KOPT-K1 (cell line): Measurements from ENCODE around the gene MPDZ.

Experiments
- H3K27ac ChIP-seq: fragments of 200-600 bp; sonication (generic); 2 replicates; pipeline ENCODE4 v1.5.1; 2016; ENCODE audit warnings: antibody characterized with exemption, mild to moderate bottlenecking, low read depth, low read length; ENCODE audit not compliant: poor library complexity, severe bottlenecking
- H3K36me3 ChIP-seq: fragments of 200-600 bp; sonication (generic); 2 replicates; pipeline ENCODE4 v1.5.1; 2017; ENCODE audit warnings: antibody characterized with exemption, mild to moderate bottlenecking, low read length, moderate library complexity; ENCODE audit not compliant: insufficient read depth
- H3K9me3 ChIP-seq: fragments of 200-600 bp; sonication (generic); 2 replicates; pipeline ENCODE4 v1.5.1; 2017; ENCODE audit warnings: antibody characterized with exemption, low read length, mild to moderate bottlenecking; ENCODE audit not compliant: insufficient read depth, poor library complexity, severe bottlenecking

The MPDZ gene

GRCh38 chr9:13076616-13077015, 202.9 kb downstream of the MPDZ start:
- Histone ChIP-seq H3K36me3 (no peaks in the 10 kb centered on the region), H3K9me3 (no peaks in the 10 kb centered on the region), H3K27ac (no peak overlapping the region)

GRCh38 chr9:13071921-13072320, 207.6 kb downstream of the MPDZ start:
- Histone ChIP-seq H3K36me3 (no peaks in the 10 kb centered on the region), H3K27ac (no peak overlapping the region), H3K9me3 (no peaks in the 10 kb centered on the region)

GRCh38 chr9:13070612-13071595, 208.6 kb downstream of the MPDZ start:
- H3K9me3 ChIP-seq: no peaks in the 10 kb centered on the region
- no peaks in the 10 kb centered on the region for H3K36me3 ChIP-seq
- H3K27ac ChIP-seq: no peak overlapping the region

- Histone ChIP-seq H3K9me3 (no peaks in the 10 kb centered on the region), H3K27ac (no peak overlapping the region), H3K36me3 (no peaks in the 10 kb centered on the region)
Observed at GRCh38 chr9:13069498-13069897, 210.0 kb downstream of the MPDZ start.

GRCh38 chr9:13064676-13065075, 214.8 kb downstream of the MPDZ start:
- Histone ChIP-seq H3K9me3 (no peaks in the 10 kb centered on the region), H3K27ac (no peak overlapping the region), H3K36me3 (no peaks in the 10 kb centered on the region)

GRCh38 chr9:13063880-13064459, 215.5 kb downstream of the MPDZ start:
- no peak overlapping the region for H3K27ac ChIP-seq
- no peaks in the 10 kb centered on the region for H3K36me3 ChIP-seq
- no peaks in the 10 kb centered on the region for H3K9me3 ChIP-seq

GRCh38 chr9:13061390-13061789, 218.1 kb downstream of the MPDZ start:
- no peak overlapping the region for H3K27ac ChIP-seq
- no peaks in the 10 kb centered on the region for H3K9me3 ChIP-seq
- no peaks in the 10 kb centered on the region for H3K36me3 ChIP-seq
